HCT116 (cell line): ENCODE measurements around the gene CHST3. TPM values are rescaled to one million over a fixed set of nuclear protein-coding genes. Genes with fewer than 3 reads are reported as not detected.

Experiments used
- ATAC-seq: fragments of 200-7000 bp; cut with Tn5 transposase; 2 replicates; pipeline ENCODE4 v1.9.1; 2020; ENCODE audit warnings: mild to moderate bottlenecking, moderate library complexity
- BruUV-seq: library from RNA; stranded (reverse); fragments of 400-500 nt; replicated peaks from 2 replicates; lab custom pipeline; 2021; lab: Mats Ljungman, UMichigan
- CTCF ChIA-PET: fragments of 300-600 bp; sonication (Branson Sonifier 250); formaldehyde crosslinking; loops from one replicate; lab custom pipeline; 2021; ENCODE audit warnings: antibody characterized with exemption; lab: Charles Lee
- POLR2A ChIA-PET: fragments of 300-600, 350-600 bp; sonication (Branson Sonifier 250); formaldehyde crosslinking; loops from one replicate; lab custom pipeline; 2021; ENCODE audit warnings: antibody characterized with exemption; lab: Charles Lee
- RAD21 ChIA-PET, 2 experiments: fragments of 300-600 bp; sonication (Branson Sonifier 250); formaldehyde crosslinking; loops; one replicate each; lab custom pipeline; 2023; ENCODE audit warnings: low total read pairs in 2 of 2; ENCODE audit not compliant: uncharacterized antibody in 2 of 2, unreplicated experiment in 2 of 2, low non-redundant PET in 1 of 2; lab: Charles Lee
- DNase-seq: peaks from one replicate; pipeline ENCODE4 v3.0.0-alpha.2; 2010; ENCODE audit warnings: low read depth, low spot score
- H2AFZ ChIP-seq: fragments of 200-600 bp; shearing (Covaris generic), sonication (generic); 2 replicates; pipeline ENCODE4 v1.6.1; 2017; ENCODE audit warnings: low read depth, mixed run types, mixed read lengths, antibody characterized with exemption, low read length; ENCODE audit not compliant: poor library complexity, severe bottlenecking
- H3K27ac ChIP-seq: 2 replicates; pipeline ENCODE4 v1.5.1; 2012; ENCODE audit warnings: low read depth, low read length
- H3K27me3 ChIP-seq: fragments of 200-600 bp; sonication (generic); 2 replicates; pipeline ENCODE4 v1.6.1; 2016; ENCODE audit warnings: mixed run types, low read length, mixed read lengths; ENCODE audit not compliant: insufficient read depth
- H3K36me3 ChIP-seq, 2 experiments: fragments of 200-500 bp in 1 of 2; fragments of 200-600 bp in 1 of 2; sonication (Bioruptor generic) in 1 of 2; sonication (generic) in 1 of 2; 2 replicates each; pipeline versions ENCODE4 v1.5.1 to v1.6.1; 2014 to 2016; ENCODE audit warnings: low read length in 2 of 2, inconsistent platforms in 1 of 2, mixed read lengths in 1 of 2, mixed run types in 1 of 2; ENCODE audit not compliant: insufficient read depth in 2 of 2, control insufficient read depth in 1 of 2
- H3K4me1 ChIP-seq, 2 experiments: fragments of 200-600 bp in 1 of 2; sonication (generic) in 1 of 2; 2 replicates each; pipeline versions ENCODE4 v1.5.1 to v1.6.1; 2012 to 2017; ENCODE audit warnings: low read length in 2 of 2, inconsistent platforms in 1 of 2, mild to moderate bottlenecking in 1 of 2, mixed read lengths in 1 of 2, mixed run types in 1 of 2, moderate library complexity in 1 of 2; ENCODE audit not compliant: insufficient read depth in 2 of 2, control insufficient read depth in 1 of 2
- H3K4me2 ChIP-seq: fragments of 200-600 bp; sonication (generic); 2 replicates; pipeline ENCODE4 v1.6.1; 2017; ENCODE audit warnings: mixed run types, low read length, mixed read lengths
- H3K4me3 ChIP-seq, 2 experiments: fragments of 200-600 bp in 1 of 2; sonication (generic) in 1 of 2; replicated peaks in 1 of 2; 2 replicates each; pipeline ENCODE4 v1.5.1; 2011 to 2016; ENCODE audit warnings: low read length in 2 of 2, control low read depth in 1 of 2, low read depth in 1 of 2, mild to moderate bottlenecking in 1 of 2, mixed read lengths in 1 of 2, mixed run types in 1 of 2
- H3K79me2 ChIP-seq: fragments of 200-600 bp; sonication (generic); 2 replicates; pipeline ENCODE4 v1.6.1; 2017; ENCODE audit warnings: mild to moderate bottlenecking, mixed run types, low read length, moderate library complexity, mixed read lengths; ENCODE audit not compliant: insufficient read depth
- H3K9ac ChIP-seq: fragments of 200-600 bp; sonication (generic); 2 replicates; pipeline ENCODE4 v1.6.1; 2016; ENCODE audit warnings: low read length, mixed read lengths
- H3K9me2 ChIP-seq: fragments of 200-600 bp; sonication (generic), shearing (Covaris generic); 2 replicates; pipeline ENCODE4 v1.6.1; 2017; ENCODE audit warnings: mixed run types, mild to moderate bottlenecking, moderate library complexity; ENCODE audit not compliant: insufficient read depth
- H3K9me3 ChIP-seq, 2 experiments: fragments of 200-500 bp in 1 of 2; fragments of 200-600 bp in 1 of 2; sonication (Bioruptor generic) in 1 of 2; sonication (generic) in 1 of 2; 2 replicates each; pipeline ENCODE4 v1.6.1; 2014 to 2017; ENCODE audit warnings: low read length in 2 of 2, mixed read lengths in 2 of 2, inconsistent platforms in 1 of 2, low read depth in 1 of 2, mild to moderate bottlenecking in 1 of 2, mixed run types in 1 of 2, moderate library complexity in 1 of 2; ENCODE audit not compliant: control insufficient read depth in 1 of 2, insufficient read depth in 1 of 2
- H4K20me1 ChIP-seq: fragments of 200-600 bp; sonication (generic), shearing (Covaris generic); 2 replicates; pipeline ENCODE4 v1.6.1; 2017; ENCODE audit warnings: mixed run types, mild to moderate bottlenecking, moderate library complexity; ENCODE audit not compliant: insufficient read depth
- CBX3 ChIP-seq: IDR thresholded peaks from 2 replicates; pipeline ENCODE4 v1.6.1; 2012; ENCODE audit warnings: low read depth
- CEBPB ChIP-seq: IDR thresholded peaks from 2 replicates; pipeline ENCODE4 v1.6.1; 2012; ENCODE audit warnings: low read depth
- EGR1 ChIP-seq: IDR thresholded peaks from 2 replicates; pipeline ENCODE4 v1.6.1; 2012; ENCODE audit warnings: low read depth
- EZH2phosphoT487 ChIP-seq: fragments of 200-600 bp; IDR thresholded peaks from 2 replicates; pipeline ENCODE4 v1.6.1; 2018; ENCODE audit warnings: antibody characterized with exemption, borderline replicate concordance
- JUND ChIP-seq: IDR thresholded peaks from 2 replicates; pipeline ENCODE4 v1.6.1; 2012
- POLR2A ChIP-seq: IDR thresholded peaks from 2 replicates; pipeline ENCODE4 v1.7.0; 2011; ENCODE audit warnings: borderline replicate concordance; ENCODE audit not compliant: insufficient read depth, insufficient read length; ENCODE audit errors: extremely low read depth
- RAD21 ChIP-seq: IDR thresholded peaks from 2 replicates; pipeline ENCODE4 v1.6.1; 2012; ENCODE audit warnings: low read depth, mild to moderate bottlenecking
- REST ChIP-seq: IDR thresholded peaks from 2 replicates; pipeline ENCODE4 v1.6.1; 2012; ENCODE audit warnings: low read depth
- SIN3A ChIP-seq: IDR thresholded peaks from 2 replicates; pipeline ENCODE4 v1.6.1; 2012; ENCODE audit warnings: low read depth
- SP1 ChIP-seq: IDR thresholded peaks from 2 replicates; pipeline ENCODE4 v1.6.1; 2012; ENCODE audit warnings: low read depth
- SRF ChIP-seq: IDR thresholded peaks from 2 replicates; pipeline ENCODE4 v1.6.1; 2012; ENCODE audit warnings: low read depth
- TCF7L2 ChIP-seq: IDR thresholded peaks from 2 replicates; pipeline ENCODE4 v1.7.0; 2011; ENCODE audit warnings: borderline replicate concordance, inconsistent platforms; ENCODE audit not compliant: insufficient read depth, insufficient read length; ENCODE audit errors: extremely low read depth
- ZFX ChIP-seq: fragments of 450-650 bp; IDR thresholded peaks from 2 replicates; pipeline ENCODE4 v1.6.1; 2017
- ZNF274 ChIP-seq: fragments of 200-500 bp; sonication (Bioruptor generic); IDR thresholded peaks from 2 replicates; pipeline ENCODE4 v1.6.1; 2014; ENCODE audit warnings: mild to moderate bottlenecking, low read depth, low read length, inconsistent platforms
- intact Hi-C: fragments of 100-400 bp; cut with micrococcal nuclease; formaldehyde crosslinking; loops from 2 replicates; pipeline ENCODE4 v1.10.0; 2022
- total RNA-seq: library from RNA; stranded (reverse); gene quantifications from one replicate; pipeline ENCODE4 v1.2.1, GENCODE V29; 2021; ENCODE audit not compliant: unreplicated experiment
- TF ChIP-seq, protein P1 (sequence below): IDR thresholded peaks from 2 replicates; pipeline ENCODE4 v1.6.1; 2012
- TF ChIP-seq, protein P2 (sequence below), 3 experiments: fragments of 200-600 bp in 1 of 3; sonication (generic) in 1 of 3; IDR thresholded peaks in 2 of 3; conservative IDR thresholded peaks in 1 of 3; 2 replicates each; pipeline ENCODE4 v1.5.1; 2012 to 2017; ENCODE audit warnings: low read depth in 2 of 3, low read length in 2 of 3, antibody characterized with exemption in 1 of 3, borderline replicate concordance in 1 of 3, control low read depth in 1 of 3, mild to moderate bottlenecking in 1 of 3, mixed read lengths in 1 of 3, mixed run types in 1 of 3, moderate library complexity in 1 of 3; ENCODE audit not compliant: insufficient read depth in 1 of 3
- TF ChIP-seq, protein P3 (sequence below): IDR thresholded peaks from 2 replicates; pipeline ENCODE4 v1.6.1; 2012

Gene CHST3
- total RNA-seq, 1 experiment from 2014 or later: 10.6 TPM

DNA sequence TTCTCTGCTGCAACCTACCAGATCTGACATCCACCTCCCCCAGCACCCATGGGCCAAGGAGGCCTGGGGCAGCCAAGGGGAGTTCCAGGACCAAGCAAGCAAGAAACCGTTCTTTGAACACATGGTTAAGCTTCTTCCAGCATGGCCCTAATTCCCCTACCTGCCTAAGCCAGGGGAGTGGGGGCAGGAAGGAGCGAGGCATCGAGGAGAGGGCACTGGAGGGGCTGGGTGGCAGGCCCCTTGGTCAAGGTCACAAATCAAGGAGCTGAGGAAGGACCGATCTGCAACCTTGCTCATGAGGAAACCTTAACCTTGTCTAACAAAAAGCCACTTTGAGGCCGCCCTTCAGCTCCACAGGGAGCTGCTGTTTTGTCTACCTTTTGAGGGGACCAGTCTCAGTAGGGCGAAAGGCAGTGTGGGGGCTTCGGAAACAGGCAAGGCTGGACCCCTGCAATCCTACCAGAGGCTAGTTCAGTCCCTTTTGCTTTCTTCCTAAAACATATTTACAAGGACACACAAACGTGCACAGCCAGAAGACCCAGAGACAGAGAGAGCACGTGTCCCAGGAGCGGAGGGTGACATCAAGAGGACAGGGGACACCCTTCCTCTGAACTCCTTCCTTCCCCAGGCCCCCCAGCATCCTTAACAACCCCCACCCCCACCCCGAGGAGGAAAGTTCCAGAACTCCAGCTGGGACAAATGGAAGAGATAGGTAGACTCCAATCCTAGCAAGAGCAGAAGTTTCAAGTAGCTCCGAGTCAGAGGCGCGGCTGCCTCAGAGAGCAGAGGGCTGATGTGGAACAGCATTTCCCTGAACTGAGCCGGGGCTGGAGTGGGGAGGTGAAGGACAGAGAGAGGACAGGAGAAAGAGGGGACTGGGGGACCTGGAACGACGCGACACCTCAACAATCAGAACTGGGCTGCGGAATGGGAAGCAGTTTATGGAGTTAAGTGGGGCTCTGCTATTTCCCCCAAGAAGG lies 95.9 kb downstream of the CHST3 start:
- Histone ChIP-seq H3K9me3 (no peaks in the 10 kb centered on the region), H3K36me3 (no peaks in the 10 kb centered on the region), H3K79me2 (no peaks in the 10 kb centered on the region), H3K27ac (no peak overlapping the region)
- CTCF ChIA-PET: interaction anchor here (1.4 to 3.0 kb wide), 2 partner anchors 11 to 12 kb away, joined by 5 to 16 read pairs; no protein-coding TSS in a partner anchor
- TF ChIP-seq TCF7L2: no peak
- TF ChIP-seq EGR1: no peak
- no peak for TF ChIP-seq SRF
- TF ChIP-seq, protein P1, sequence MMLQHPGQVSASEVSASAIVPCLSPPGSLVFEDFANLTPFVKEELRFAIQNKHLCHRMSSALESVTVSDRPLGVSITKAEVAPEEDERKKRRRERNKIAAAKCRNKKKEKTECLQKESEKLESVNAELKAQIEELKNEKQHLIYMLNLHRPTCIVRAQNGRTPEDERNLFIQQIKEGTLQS: no peak
- no peak for TF ChIP-seq RAD21
- no peak for TF ChIP-seq EZH2phosphoT487
- TF ChIP-seq JUND: no peak
- no peak for TF ChIP-seq POLR2A
- TF ChIP-seq ZNF274: no peak
- TF ChIP-seq CBX3: no peak
- TF ChIP-seq, protein P2, sequence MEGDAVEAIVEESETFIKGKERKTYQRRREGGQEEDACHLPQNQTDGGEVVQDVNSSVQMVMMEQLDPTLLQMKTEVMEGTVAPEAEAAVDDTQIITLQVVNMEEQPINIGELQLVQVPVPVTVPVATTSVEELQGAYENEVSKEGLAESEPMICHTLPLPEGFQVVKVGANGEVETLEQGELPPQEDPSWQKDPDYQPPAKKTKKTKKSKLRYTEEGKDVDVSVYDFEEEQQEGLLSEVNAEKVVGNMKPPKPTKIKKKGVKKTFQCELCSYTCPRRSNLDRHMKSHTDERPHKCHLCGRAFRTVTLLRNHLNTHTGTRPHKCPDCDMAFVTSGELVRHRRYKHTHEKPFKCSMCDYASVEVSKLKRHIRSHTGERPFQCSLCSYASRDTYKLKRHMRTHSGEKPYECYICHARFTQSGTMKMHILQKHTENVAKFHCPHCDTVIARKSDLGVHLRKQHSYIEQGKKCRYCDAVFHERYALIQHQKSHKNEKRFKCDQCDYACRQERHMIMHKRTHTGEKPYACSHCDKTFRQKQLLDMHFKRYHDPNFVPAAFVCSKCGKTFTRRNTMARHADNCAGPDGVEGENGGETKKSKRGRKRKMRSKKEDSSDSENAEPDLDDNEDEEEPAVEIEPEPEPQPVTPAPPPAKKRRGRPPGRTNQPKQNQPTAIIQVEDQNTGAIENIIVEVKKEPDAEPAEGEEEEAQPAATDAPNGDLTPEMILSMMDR (IDR thresholded peaks at IDR 0.05 in 2 of 3, conservative IDR thresholded peaks at IDR 0.05 in 1 of 3; ENCODE audit: borderline replicate concordance in 1 of 3, insufficient read depth in 1 of 3, low read depth in 2 of 3, low read length in 2 of 3): no peak
- no peak for TF ChIP-seq ZFX
- TF ChIP-seq, protein P3, sequence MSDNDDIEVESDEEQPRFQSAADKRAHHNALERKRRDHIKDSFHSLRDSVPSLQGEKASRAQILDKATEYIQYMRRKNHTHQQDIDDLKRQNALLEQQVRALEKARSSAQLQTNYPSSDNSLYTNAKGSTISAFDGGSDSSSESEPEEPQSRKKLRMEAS: no peak
- TF ChIP-seq CEBPB: no peak
- no peak for TF ChIP-seq SIN3A
- no peak for TF ChIP-seq REST
- no peak for TF ChIP-seq SP1
- TF ChIP-seq, all 23 proteins: peak for 0
- Histone ChIP-seq H3K9ac (no peak overlapping the region), H3K9me2 (no peaks in the 10 kb centered on the region), H2AFZ (no peak overlapping the region), H4K20me1 (no peaks in the 10 kb centered on the region), H3K4me2 (no peak overlapping the region), H3K4me3 (no peak overlapping the region), H3K4me1 (peaks cover 4 to 10% of the 10 kb centered on the region in 2 experiments; a peak in 2 of 4 replicates), H3K27me3 (no peaks in the 10 kb centered on the region)
- DNase-seq (no peak), ATAC-seq (no peak)
- ChIA-PET POLR2A (no interaction called here), RAD21 (no interaction called here)
- no TSS peak for BruUV-seq
- intact Hi-C loops: no loop called here
